Measurements from ENCODE around the gene MDFIC2.
"Not testable (repeated sequence)": the region's sequence is repeated elsewhere in the genome, so short reads cannot be mapped to it uniquely, and the experiment has no call there.

Gene MDFIC2

GRCh38 chr3:70233112-70233511 is 79.3 kb downstream of the MDFIC2 start:
- no peak for ATAC-seq
- no peak for DNase-seq
- Mint-ChIP-seq H3K27me3 (no peaks in the 10 kb centered on the region), H3K4me1 (no peaks in the 10 kb centered on the region), H3K27ac (no peak overlapping the region), H3K9me3 (peaks cover 0 to 6% of the 10 kb centered on the region in 2 donors), H3K4me3 (no peak overlapping the region)

DNA sequence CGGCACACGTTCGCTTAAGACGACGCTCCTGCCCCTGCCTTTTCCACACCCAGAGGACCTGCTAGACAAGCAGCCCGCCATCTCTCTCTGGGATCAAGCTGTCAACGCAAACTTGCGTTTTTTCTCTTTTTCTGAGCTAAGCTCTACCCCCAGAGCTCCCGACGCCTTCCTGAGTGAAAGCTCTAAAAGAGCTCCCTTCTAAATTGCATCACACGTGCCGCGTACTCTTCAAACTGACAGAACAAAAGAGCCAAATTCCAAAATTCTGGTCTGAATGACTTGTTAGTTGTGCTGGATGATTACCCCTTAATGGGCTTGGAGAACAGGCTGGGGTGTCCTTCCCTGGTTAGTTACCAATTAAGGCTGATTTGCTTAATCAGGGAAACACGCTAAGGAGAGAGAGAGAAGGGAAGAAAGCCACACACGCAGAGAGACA is 81.2 kb downstream of the MDFIC2 start:
- DNase-seq (no peak), ATAC-seq (no peak)
- Mint-ChIP-seq H3K27ac (no peak overlapping the region), H3K4me1 (no peaks in the 10 kb centered on the region), H3K9me3 (peaks cover 0 to 6% of the 10 kb centered on the region in 2 donors), H3K4me3 (no peak overlapping the region), H3K27me3 (no peaks in the 10 kb centered on the region)

DNA sequence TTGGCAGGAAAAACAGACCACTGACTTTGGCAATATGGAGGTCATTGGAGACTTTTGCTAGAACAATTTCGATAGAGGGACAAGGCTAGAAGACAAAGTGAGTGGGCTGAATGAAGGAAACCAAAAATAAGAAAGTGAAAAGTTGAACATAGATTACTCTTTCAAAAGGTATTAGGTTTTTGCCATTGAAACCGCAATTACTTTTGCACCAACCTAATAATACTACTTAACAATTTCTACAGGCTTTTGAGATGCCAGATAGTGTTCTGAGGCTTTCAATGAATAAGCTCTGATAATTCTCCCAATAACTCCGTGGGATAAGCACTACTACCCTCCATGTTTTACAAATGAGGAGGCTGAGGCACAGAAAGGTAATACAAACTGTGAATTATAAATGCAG is 85.0 kb downstream of the MDFIC2 start:
- no peak overlapping the region for H3K27ac Mint-ChIP-seq
- H3K4me3 Mint-ChIP-seq = no peak overlapping the region
- H3K9me3 Mint-ChIP-seq = peaks cover 0 to 6% of the 10 kb centered on the region in 2 donors
- H3K4me1 Mint-ChIP-seq = no peaks in the 10 kb centered on the region
- no peaks in the 10 kb centered on the region for H3K27me3 Mint-ChIP-seq
- DNase-seq (no peak), ATAC-seq (no peak)

DNA sequence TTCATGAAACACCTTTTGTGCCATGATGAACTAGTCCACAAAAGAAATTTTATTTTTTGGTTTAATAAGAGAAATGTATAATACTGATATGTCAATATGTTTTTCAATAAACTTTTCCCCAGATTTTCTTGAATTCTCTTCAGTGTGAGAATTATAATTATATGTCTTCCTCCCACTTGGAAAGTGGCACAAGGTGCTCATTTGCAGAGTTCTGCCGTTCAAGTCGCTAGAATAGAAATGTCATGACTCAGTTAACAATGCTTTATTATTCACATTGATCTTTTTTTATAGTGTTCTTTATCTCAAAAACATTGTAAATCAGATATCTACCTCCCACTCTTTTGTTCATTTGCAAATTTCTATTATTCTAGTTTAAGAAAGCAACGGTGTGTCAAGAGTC is 87.3 kb downstream of the MDFIC2 start:
- H3K9me3 Mint-ChIP-seq = no peaks in the 10 kb centered on the region
- no peak for ATAC-seq
- H3K27ac Mint-ChIP-seq = no peak overlapping the region

GRCh38 chr3:70224337-70224736 is 88.1 kb downstream of the MDFIC2 start:
- no peak overlapping the region for H3K4me3 Mint-ChIP-seq
- no peaks in the 10 kb centered on the region for H3K9me3 Mint-ChIP-seq
- DNase-seq = no peak
- no peak overlapping the region for H3K27ac Mint-ChIP-seq
- no peaks in the 10 kb centered on the region for H3K27me3 Mint-ChIP-seq
- no peaks in the 10 kb centered on the region for H3K4me1 Mint-ChIP-seq
- ATAC-seq = no peak

More for the DNA sequence above, 87.3 kb downstream of the MDFIC2 start:
- no peak for DNase-seq
- Mint-ChIP-seq H3K4me3 (no peak overlapping the region), H3K4me1 (no peaks in the 10 kb centered on the region), H3K27me3 (no peaks in the 10 kb centered on the region)

- H3K4me3 Mint-ChIP-seq = no peak overlapping the region
- DNase-seq = no peak
- H3K4me1 Mint-ChIP-seq = no peaks in the 10 kb centered on the region
- ATAC-seq = no peak
- H3K27me3 Mint-ChIP-seq = no peaks in the 10 kb centered on the region
- no peak overlapping the region for H3K27ac Mint-ChIP-seq
- H3K9me3 Mint-ChIP-seq = no peaks in the 10 kb centered on the region
These were observed 94.0 kb downstream of the MDFIC2 start for GRCh38 chr3:70218471-70218870.

DNA sequence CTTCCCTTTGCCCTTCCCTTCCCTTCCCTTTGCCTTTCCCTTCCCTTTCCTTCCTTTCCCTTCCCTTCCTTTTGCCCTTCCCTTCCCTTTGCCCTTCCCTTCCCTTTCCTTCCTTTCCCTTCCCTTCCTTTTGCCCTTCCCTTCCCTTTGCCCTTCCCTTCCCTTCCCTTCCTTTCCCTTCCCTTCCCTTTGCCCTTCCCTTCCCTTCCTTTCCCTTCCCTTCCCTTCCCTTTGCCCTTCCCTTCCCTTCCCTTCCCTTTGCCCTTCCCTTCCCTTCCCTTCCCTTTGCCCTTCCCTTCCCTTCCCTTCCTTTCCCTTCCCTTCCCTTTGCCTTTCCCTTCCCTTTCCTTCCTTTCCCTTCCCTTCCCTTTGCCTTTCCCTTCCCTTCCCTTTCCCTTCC is 101.2 kb downstream of the MDFIC2 start:
- not testable (repeated sequence) for H3K4me1 Mint-ChIP-seq, H3K9me3 Mint-ChIP-seq, DNase-seq, ATAC-seq, H3K27ac Mint-ChIP-seq, H3K4me3 Mint-ChIP-seq
- peaks cover 13% of the 10 kb centered on the region for H3K27me3 Mint-ChIP-seq

DNA sequence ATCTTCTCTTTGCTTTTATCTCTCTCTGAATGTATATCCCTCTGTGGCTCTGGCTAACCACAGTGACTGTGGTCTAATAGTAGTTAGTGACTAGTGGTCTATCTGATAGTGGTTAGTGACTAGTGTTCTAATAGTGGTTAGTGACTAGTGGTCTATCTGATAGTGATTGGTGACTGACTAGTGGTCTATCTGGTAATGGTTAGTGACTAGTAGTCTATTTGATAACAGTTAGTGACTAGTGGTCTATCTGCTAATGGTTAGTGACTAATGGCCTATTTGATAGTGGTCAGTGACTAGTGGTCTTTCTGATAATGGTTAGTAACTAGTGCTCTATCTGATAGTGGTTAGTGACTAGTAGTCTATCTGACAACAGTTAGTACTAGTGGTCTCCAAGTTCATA is 110.5 kb downstream of the MDFIC2 start:
- no peak for DNase-seq
- Mint-ChIP-seq H3K27me3 (peaks cover 15% of the 10 kb centered on the region), H3K4me3 (no peak overlapping the region), H3K9me3 (no peaks in the 10 kb centered on the region), H3K4me1 (no peaks in the 10 kb centered on the region), H3K27ac (no peak overlapping the region)
- ATAC-seq = no peak

DNA sequence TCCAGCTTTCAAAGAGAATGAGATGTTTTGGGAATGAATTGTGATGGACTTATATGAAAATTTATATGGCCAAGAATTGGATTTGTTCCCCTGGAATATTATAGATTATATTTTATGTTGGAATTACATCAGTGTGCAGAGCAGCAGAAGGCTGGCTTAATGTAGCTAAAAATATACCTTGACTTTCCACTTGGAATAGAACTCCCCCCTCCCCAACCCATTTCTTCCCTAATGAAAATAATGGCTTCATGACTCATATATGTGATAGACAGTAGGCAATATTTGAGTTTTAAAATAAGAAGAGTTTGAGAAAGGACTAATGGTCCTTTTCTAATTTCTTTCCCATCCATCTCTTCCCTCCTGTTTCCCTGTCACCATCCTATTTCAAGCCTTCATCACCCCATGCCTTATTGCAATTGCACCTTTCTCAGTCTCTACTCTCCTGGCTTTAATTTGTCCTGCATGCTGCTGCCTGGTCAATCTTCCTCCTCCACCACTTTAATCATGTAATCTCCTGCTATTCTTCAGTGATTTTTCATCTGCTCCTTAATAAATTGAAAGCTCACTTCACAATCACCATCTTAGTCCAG is 122.5 kb downstream of the MDFIC2 start:
- DNase-seq (no peak), ATAC-seq (no peak)
- Mint-ChIP-seq H3K27me3 (no peaks in the 10 kb centered on the region), H3K27ac (no peak overlapping the region), H3K4me1 (no peaks in the 10 kb centered on the region), H3K4me3 (no peak overlapping the region), H3K9me3 (no peaks in the 10 kb centered on the region)

- H3K27ac Mint-ChIP-seq = no peak overlapping the region
- DNase-seq (no peak), ATAC-seq (no peak)
- no peaks in the 10 kb centered on the region for H3K9me3 Mint-ChIP-seq
- no peak overlapping the region for H3K4me3 Mint-ChIP-seq
- peaks cover 10% of the 10 kb centered on the region for H3K27me3 Mint-ChIP-seq
- no peaks in the 10 kb centered on the region for H3K4me1 Mint-ChIP-seq
These were observed 126.2 kb downstream of the MDFIC2 start for GRCh38 chr3:70186221-70186620.

GRCh38 chr3:70185661-70186060 is 126.8 kb downstream of the MDFIC2 start:
- Mint-ChIP-seq H3K27me3 (peaks cover 13% of the 10 kb centered on the region), H3K4me1 (peaks cover 4% of the 10 kb centered on the region), H3K27ac (no peak overlapping the region), H3K9me3 (no peaks in the 10 kb centered on the region), H3K4me3 (no peak overlapping the region)
- no peak for ATAC-seq
- DNase-seq = no peak

DNA sequence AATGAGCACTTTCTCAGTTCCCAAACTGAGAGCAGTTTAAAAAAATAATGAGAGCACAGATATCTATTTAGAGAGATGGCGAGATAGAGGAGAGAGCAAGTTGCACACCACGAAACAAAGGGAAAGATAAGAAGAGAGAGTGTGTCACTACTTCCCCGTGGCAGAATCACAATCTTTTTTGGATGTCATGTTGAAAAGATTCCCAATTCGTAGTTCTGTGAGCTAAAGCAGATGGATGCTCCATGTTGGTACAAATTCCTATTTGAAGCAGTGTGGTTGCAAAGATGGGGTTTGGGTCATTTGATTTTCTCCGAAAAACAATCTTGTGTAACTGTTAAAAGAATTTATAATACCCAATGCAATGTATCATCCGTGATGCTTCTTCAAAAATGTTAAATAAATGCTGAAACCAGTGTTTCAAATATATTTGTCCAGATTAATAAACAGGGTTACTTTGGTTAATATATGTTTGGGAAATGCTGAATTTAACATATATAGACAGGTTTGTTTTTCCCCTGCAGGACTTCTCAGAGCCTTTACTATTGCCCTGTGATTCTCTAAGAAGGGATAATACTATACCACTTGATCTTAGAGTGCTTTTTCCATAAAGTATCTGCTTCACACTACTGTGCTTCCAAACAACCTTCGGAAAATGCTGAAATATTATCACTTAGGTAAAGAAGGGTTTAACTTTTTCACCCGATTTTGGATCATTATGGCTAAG is 128.5 kb downstream of the MDFIC2 start:
- no peak overlapping the region for H3K4me3 Mint-ChIP-seq
- ATAC-seq = no peak
- peaks cover 6% of the 10 kb centered on the region for H3K4me1 Mint-ChIP-seq
- DNase-seq = no peak
- H3K9me3 Mint-ChIP-seq = no peaks in the 10 kb centered on the region
- no peak overlapping the region for H3K27ac Mint-ChIP-seq
- peaks cover 16% of the 10 kb centered on the region for H3K27me3 Mint-ChIP-seq

DNA sequence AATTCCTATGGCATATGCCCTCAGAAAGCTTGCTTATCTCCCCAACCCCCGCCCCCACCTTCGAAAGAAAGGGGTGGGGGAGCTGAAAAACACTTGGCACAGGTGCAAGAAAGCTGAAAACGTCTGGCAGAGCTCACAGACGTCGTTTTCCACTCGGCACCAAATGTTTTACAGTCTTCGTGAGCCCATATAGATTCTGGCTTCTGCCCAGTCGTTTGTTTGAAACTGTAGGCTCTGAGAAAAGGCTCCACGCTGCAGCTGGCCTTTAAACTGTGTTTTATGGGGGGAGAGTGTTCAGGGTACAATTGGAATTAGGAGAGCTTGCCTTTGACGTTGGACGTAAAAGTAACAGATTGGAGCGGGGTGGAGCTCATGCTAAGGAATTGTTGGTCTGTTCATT is 130.3 kb downstream of the MDFIC2 start:
- Mint-ChIP-seq H3K27me3 (peaks cover 16% of the 10 kb centered on the region), H3K27ac (no peak overlapping the region), H3K9me3 (no peaks in the 10 kb centered on the region), H3K4me3 (no peak overlapping the region), H3K4me1 (peaks cover 6% of the 10 kb centered on the region)
- DNase-seq (no peak), ATAC-seq (no peak)

GRCh38 chr3:70180664-70181063 is 131.8 kb downstream of the MDFIC2 start:
- H3K27me3 Mint-ChIP-seq = peaks cover 16% of the 10 kb centered on the region
- H3K27ac Mint-ChIP-seq = no peak overlapping the region
- no peak overlapping the region for H3K4me3 Mint-ChIP-seq
- DNase-seq (no peak), ATAC-seq (no peak)
- no peaks in the 10 kb centered on the region for H3K9me3 Mint-ChIP-seq
- peaks cover 6% of the 10 kb centered on the region for H3K4me1 Mint-ChIP-seq

GRCh38 chr3:70179111-70179510 is 133.3 kb downstream of the MDFIC2 start:
- H3K4me1 Mint-ChIP-seq = peaks cover 6% of the 10 kb centered on the region
- DNase-seq = no peak
- H3K4me3 Mint-ChIP-seq = no peak overlapping the region
- no peak overlapping the region for H3K27ac Mint-ChIP-seq
- no peak for ATAC-seq
- H3K9me3 Mint-ChIP-seq = no peaks in the 10 kb centered on the region
- peaks cover 16% of the 10 kb centered on the region for H3K27me3 Mint-ChIP-seq

- H3K27ac Mint-ChIP-seq = no peak overlapping the region
- peaks cover 6% of the 10 kb centered on the region for H3K4me1 Mint-ChIP-seq
- DNase-seq (no peak), ATAC-seq (no peak)
- H3K9me3 Mint-ChIP-seq = no peaks in the 10 kb centered on the region
- H3K27me3 Mint-ChIP-seq = peaks cover 15% of the 10 kb centered on the region
- no peak overlapping the region for H3K4me3 Mint-ChIP-seq
These were observed 134.4 kb downstream of the MDFIC2 start for GRCh38 chr3:70177881-70178645.

Measured in stimulated activated naive CD8-positive, alpha-beta T cell treated with anti-CD3 and anti-CD28 coated beads, Interleukin-15, amount 100 ng/mL, for 72 hours (primary cell).